Stimulated activated CD8-positive, alpha-beta memory T cell treated with anti-CD3 and anti-CD28 coated beads, Interleukin-12 subunit alpha, Interleukin-12 subunit beta, amount 100 ng/mL, for 24 hours (primary cell): Measurements from ENCODE around the gene HSPA1A.
"Not testable (repeated sequence)": the region's sequence is repeated elsewhere in the genome, so short reads cannot be mapped to it uniquely, and the experiment has no call there.

Source experiments
- DNase-seq: peaks from one replicate; pipeline ENCODE4 v3.0.0-alpha.2; 2020; ENCODE audit errors: extremely low read depth

HSPA1A gene

GRCh38 chr6:31811645-31812044 lies 3.7 kb upstream of the HSPA1A start:
- no peak for DNase-seq

GRCh38 chr6:31813465-31813849 lies 1.9 kb upstream of the HSPA1A start:
- DNase-seq, result no peak

GRCh38 chr6:31814677-31815024 lies 692 bp upstream of the HSPA1A start:
- DNase-seq, result no peak

- not testable (repeated sequence) for DNase-seq
Observed at GRCh38 chr6:31817133-31817928, 2.0 kb downstream of the HSPA1A start.

GRCh38 chr6:31817929-31818511 lies 2.7 kb downstream of the HSPA1A start:
- not testable (repeated sequence) for DNase-seq

GRCh38 chr6:31819871-31820299 lies 4.5 kb downstream of the HSPA1A start:
- DNase-seq, result no peak

GRCh38 chr6:31820399-31820798 lies 5.1 kb downstream of the HSPA1A start:
- DNase-seq, result not testable (repeated sequence)

- no peak for DNase-seq
Observed at GRCh38 chr6:31821301-31822035, 6.1 kb downstream of the HSPA1A start.

- DNase-seq, result no peak
Observed at GRCh38 chr6:31822036-31822821, 6.9 kb downstream of the HSPA1A start.

- not testable (repeated sequence) for DNase-seq
Observed at GRCh38 chr6:31823592-31824196, 8.4 kb downstream of the HSPA1A start.

GRCh38 chr6:31825553-31825952 lies 10.2 kb downstream of the HSPA1A start:
- no peak for DNase-seq

- DNase-seq, result no peak
Observed at GRCh38 chr6:31826793-31827285, 11.5 kb downstream of the HSPA1A start.

GRCh38 chr6:31827286-31828079 lies 12.1 kb downstream of the HSPA1A start, which contains the start of gene HSPA1B:
TSS of gene HSPA1B (plus strand) at chr6:31827738. CDS start at chr6:31827951, 213 bp downstream.
- DNase-seq, result peak; percentile 78

- no peak for DNase-seq
Observed at GRCh38 chr6:31829633-31830283, 14.4 kb downstream of the HSPA1A start.

- no peak for DNase-seq
Observed at GRCh38 chr6:31830886-31831335, 15.6 kb downstream of the HSPA1A start.

GRCh38 chr6:31831350-31832215 lies 16.2 kb downstream of the HSPA1A start:
- DNase-seq, result no peak

- DNase-seq, result no peak
Observed at GRCh38 chr6:31834367-31835250, 19.3 kb downstream of the HSPA1A start.

- no peak for DNase-seq
Observed at GRCh38 chr6:31836047-31836473, 20.7 kb downstream of the HSPA1A start.
